T-cell (primary cell): ENCODE measurements around the gene ORM2. TPM values are rescaled to one million over a fixed set of nuclear protein-coding genes. Genes with fewer than 3 reads are reported as not detected.

Source experiments
- ATAC-seq, 4 experiments: fragments of 200-7000 bp in 3 of 4; fragments of 150-1000 bp in 1 of 4; cut with Tn5 transposase; replicated peaks in 1 of 4; 1 replicate in 3 of 4; 2 replicates in 1 of 4; pipeline ENCODE4 v1.10.0; 2021; ENCODE audit warnings: moderate library complexity in 3 of 4, mild to moderate bottlenecking in 2 of 4, moderate number of reproducible peaks in 1 of 4
- CTCF ChIA-PET, 2 donors: fragments of 300-600 bp; sonication (Branson Sonifier 250); formaldehyde crosslinking; loops; one replicate each; lab custom pipeline; 2022; ENCODE audit warnings: antibody characterized with exemption in 2 of 2; lab: Charles Lee
- POLR2A ChIA-PET, 2 donors: fragments of 300-600 bp; sonication (Branson Sonifier 250); formaldehyde crosslinking; loops; one replicate each; lab custom pipeline; 2022; ENCODE audit warnings: antibody characterized with exemption in 2 of 2; lab: Charles Lee
- DNase-seq, 35 experiments: peaks; one replicate each; pipeline versions ENCODE4 v3.0.0 to v3.0.0-alpha.2; 2013 to 2023
- H3K27ac ChIP-seq: one replicate; pipeline ENCODE4 v1.5.1; 2013; ENCODE audit warnings: low read length
- H3K27me3 ChIP-seq, 2 experiments: replicated peaks in 1 of 2; 1 replicate in 1 of 2; 2 replicates in 1 of 2; pipeline versions ENCODE4 v1.6.1 to v1.7.0; 2013; ENCODE audit warnings: low read length in 1 of 2, mixed read lengths in 1 of 2; ENCODE audit not compliant: control insufficient read depth in 2 of 2, insufficient read depth in 2 of 2; ENCODE audit errors: extremely low read depth in 1 of 2
- H3K36me3 ChIP-seq, 2 donors: 1 replicate in 1 of 2; 2 replicates in 1 of 2; pipeline versions ENCODE4 v1.6.1 to v1.7.0; 2013; ENCODE audit warnings: low read length in 1 of 2; ENCODE audit not compliant: control insufficient read depth in 2 of 2, insufficient read depth in 1 of 2; ENCODE audit errors: extremely low read depth in 1 of 2
- H3K4me1 ChIP-seq, 2 experiments: 1 replicate in 1 of 2; 2 replicates in 1 of 2; pipeline versions ENCODE4 v1.6.1 to v1.7.0; 2013; ENCODE audit warnings: low read length in 2 of 2, mixed read lengths in 1 of 2; ENCODE audit not compliant: insufficient read depth in 2 of 2, control insufficient read depth in 1 of 2; ENCODE audit errors: extremely low read depth in 1 of 2
- H3K4me3 ChIP-seq, 2 donors: 1 replicate in 1 of 2; 2 replicates in 1 of 2; pipeline versions ENCODE4 v1.5.1 to v1.7.0; 2013; ENCODE audit warnings: mild to moderate bottlenecking in 2 of 2, low read length in 1 of 2, moderate library complexity in 1 of 2; ENCODE audit not compliant: control insufficient read depth in 1 of 2; ENCODE audit errors: extremely low read depth in 1 of 2
- H3K9me3 ChIP-seq: 2 replicates; pipeline ENCODE4 v1.7.0; 2013
- H3K27ac Mint-ChIP-seq, 2 donors: one replicate each; pipeline ENCODE4 v1.8.0; 2020 to 2021; ENCODE audit warnings: mild to moderate bottlenecking in 2 of 2, mixed read lengths in 2 of 2
- H3K27me3 Mint-ChIP-seq, 2 donors: one replicate each; pipeline ENCODE4 v1.8.0; 2021 to 2022; ENCODE audit warnings: mixed read lengths in 2 of 2
- H3K36me3 Mint-ChIP-seq: one replicate; pipeline ENCODE4 v1.8.0; 2021; ENCODE audit warnings: mixed read lengths
- H3K4me1 Mint-ChIP-seq, 3 donors: one replicate each; pipeline ENCODE4 v1.8.0; 2020 to 2022; ENCODE audit warnings: mixed read lengths in 3 of 3, mild to moderate bottlenecking in 1 of 3
- H3K4me3 Mint-ChIP-seq, 3 donors: one replicate each; pipeline ENCODE4 v1.8.0; 2020 to 2022; ENCODE audit warnings: mild to moderate bottlenecking in 3 of 3, mixed read lengths in 3 of 3, moderate library complexity in 3 of 3
- H3K9me3 Mint-ChIP-seq, 3 donors: one replicate each; pipeline ENCODE4 v1.8.0; 2020 to 2022; ENCODE audit warnings: mixed read lengths in 3 of 3
- WGBS: methylation state at CpG from one replicate; pipeline ENCODE4 v1.1.5; 2013; ENCODE audit warnings: missing lambda C conversion rate; ENCODE audit not compliant: insufficient coverage; 5-methylcytosine and 5-hydroxymethylcytosine counted together
- total RNA-seq, 35 experiments: library from RNA in 6 of 35; stranded (reverse) in 6 of 35; fragments of 120-200 nt in 1 of 35; gene quantifications; one replicate each; pipeline versions ENCODE4 v1.2.1 to v1.2.4 and lab custom pipeline; 2013 to 2026

The ORM2 gene
- total RNA-seq, 5 donors from 2014 or later (not counting 1 experiment from before 2014, with no cell fraction given) = 1.4 to 2.2 (median 1.8) TPM; not detected in 2

DNA sequence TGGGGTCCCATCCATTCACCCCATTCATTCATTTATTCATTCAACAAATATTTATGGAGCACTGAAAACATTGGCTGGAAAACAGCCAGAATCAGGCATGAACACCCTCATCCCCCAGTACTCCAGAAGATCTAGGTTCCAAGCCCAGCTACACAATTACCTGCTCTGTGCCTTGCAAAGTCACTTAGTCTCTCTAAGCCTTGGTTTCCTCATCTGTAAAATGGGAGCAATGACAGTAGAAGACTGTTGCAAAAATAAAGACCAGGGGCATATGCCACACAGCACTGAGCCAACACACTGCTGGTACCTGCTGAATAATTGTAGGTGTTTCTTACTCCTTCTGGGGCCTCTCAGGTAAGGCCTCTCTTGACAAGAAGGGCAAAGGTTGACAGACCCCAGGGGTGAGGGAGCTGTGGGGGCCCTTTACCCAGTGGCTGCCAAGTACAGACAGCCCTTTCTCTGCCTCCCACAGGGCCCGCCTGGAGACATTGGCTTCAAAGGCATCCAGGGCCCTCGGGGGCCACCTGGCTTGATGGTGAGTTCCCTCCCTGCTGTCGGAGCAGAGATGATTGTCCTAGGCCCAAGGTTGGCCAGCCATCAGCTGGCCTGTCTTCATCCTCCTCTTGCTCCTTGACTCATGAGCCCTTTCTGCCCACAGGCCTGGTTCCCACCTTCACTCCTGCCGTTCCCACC, 29.4 kb upstream of the ORM2 start:
- H3K4me1 Mint-ChIP-seq = peaks cover 0 to 3% (median under 1%) of the 10 kb centered on the region in 3 donors
- peaks cover 0 to 1% of the 10 kb centered on the region in 2 experiments for H3K4me1 ChIP-seq
- no peaks in the 10 kb centered on the region for H3K36me3 ChIP-seq
- no peak overlapping the region for H3K27ac ChIP-seq
- peaks cover 0 to 27% of the 10 kb centered on the region in 2 experiments for H3K27me3 ChIP-seq
- H3K27ac Mint-ChIP-seq = no peak overlapping the region
- H3K9me3 Mint-ChIP-seq = peaks cover 0 to 7% (median 5%) of the 10 kb centered on the region in 3 donors
- H3K27me3 Mint-ChIP-seq = peaks cover 0 to 5% of the 10 kb centered on the region in 2 donors
- no peaks in the 10 kb centered on the region for H3K9me3 ChIP-seq
- ATAC-seq (no peak), DNase-seq (peak in 1 of 35 experiments; percentile 19)
- H3K36me3 Mint-ChIP-seq = peaks cover 3% of the 10 kb centered on the region
- H3K4me3 ChIP-seq = no peak overlapping the region
- 82% methylated on average over 4 of the region's 4 CpGs for WGBS
- H3K4me3 Mint-ChIP-seq = no peak overlapping the region
- ChIA-PET CTCF (no interaction called here), POLR2A (no interaction called here)

DNA sequence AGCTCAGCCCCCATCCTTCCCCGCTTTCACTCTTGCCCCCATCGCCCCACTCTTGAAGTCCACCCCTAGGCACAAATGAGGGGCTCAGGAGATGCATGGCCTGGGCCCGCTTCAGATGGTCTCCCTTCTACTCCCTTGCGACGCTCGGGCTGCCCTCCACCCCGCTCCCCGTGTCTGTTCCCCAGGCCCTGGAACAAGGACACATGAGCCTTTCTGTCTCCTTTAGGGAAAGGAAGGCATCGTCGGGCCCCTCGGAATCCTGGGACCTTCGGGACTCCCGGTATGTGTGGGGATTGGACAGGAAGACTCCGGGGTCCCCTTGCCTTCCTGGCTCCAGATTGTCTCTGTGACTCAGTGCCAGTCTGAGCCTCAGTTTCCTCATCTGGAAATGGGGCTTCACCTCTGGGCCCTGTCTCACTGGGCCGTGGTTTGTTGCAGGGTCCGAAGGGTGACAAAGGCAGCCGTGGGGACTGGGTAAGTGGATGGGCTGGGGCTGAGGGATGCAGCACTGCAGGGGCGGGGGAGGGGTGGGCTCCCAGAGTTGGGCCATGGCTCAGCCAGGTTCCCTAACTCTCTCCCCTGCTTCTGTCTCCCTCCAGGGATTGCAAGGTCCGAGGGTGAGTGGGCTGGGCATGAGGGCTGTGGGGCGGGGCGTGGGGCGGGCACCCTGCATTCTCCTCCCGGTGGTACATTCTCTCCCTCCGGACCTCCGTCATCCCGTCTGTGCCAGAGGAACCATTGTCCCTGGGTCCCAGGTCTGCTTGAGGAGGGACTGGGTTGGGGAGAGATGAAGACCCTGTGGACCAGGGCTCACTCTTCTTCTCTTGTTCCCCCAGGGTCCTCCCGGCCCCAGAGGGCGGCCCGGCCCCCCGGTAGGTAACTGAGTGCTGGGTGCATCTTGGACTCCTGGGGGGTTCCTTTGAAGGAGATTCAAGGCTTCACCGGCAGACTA, 28.5 kb upstream of the ORM2 start:
- peaks cover 0 to 6% of the 10 kb centered on the region in 2 donors for H3K27me3 Mint-ChIP-seq
- DNase-seq (peak in 1 of 35 experiments; percentile 22), ATAC-seq (no peak)
- peaks cover 6 to 8% (median 8%) of the 10 kb centered on the region in 3 donors for H3K4me1 Mint-ChIP-seq
- Histone ChIP-seq H3K36me3 (no peaks in the 10 kb centered on the region), H3K27ac (no peak overlapping the region), H3K4me1 (peaks cover 0 to 9% of the 10 kb centered on the region in 2 experiments), H3K9me3 (no peaks in the 10 kb centered on the region), H3K4me3 (no peak overlapping the region), H3K27me3 (peaks cover 0 to 35% of the 10 kb centered on the region in 2 experiments)
- CTCF ChIA-PET = no interaction called here
- WGBS = 88% methylated on average over 19 of the region's 31 CpGs
- peaks cover 0 to 2% (median 0%) of the 10 kb centered on the region in 3 donors for H3K9me3 Mint-ChIP-seq
- POLR2A ChIA-PET = no interaction called here
- H3K4me3 Mint-ChIP-seq = no peak overlapping the region
- no peak overlapping the region for H3K27ac Mint-ChIP-seq
- no peaks in the 10 kb centered on the region for H3K36me3 Mint-ChIP-seq

DNA sequence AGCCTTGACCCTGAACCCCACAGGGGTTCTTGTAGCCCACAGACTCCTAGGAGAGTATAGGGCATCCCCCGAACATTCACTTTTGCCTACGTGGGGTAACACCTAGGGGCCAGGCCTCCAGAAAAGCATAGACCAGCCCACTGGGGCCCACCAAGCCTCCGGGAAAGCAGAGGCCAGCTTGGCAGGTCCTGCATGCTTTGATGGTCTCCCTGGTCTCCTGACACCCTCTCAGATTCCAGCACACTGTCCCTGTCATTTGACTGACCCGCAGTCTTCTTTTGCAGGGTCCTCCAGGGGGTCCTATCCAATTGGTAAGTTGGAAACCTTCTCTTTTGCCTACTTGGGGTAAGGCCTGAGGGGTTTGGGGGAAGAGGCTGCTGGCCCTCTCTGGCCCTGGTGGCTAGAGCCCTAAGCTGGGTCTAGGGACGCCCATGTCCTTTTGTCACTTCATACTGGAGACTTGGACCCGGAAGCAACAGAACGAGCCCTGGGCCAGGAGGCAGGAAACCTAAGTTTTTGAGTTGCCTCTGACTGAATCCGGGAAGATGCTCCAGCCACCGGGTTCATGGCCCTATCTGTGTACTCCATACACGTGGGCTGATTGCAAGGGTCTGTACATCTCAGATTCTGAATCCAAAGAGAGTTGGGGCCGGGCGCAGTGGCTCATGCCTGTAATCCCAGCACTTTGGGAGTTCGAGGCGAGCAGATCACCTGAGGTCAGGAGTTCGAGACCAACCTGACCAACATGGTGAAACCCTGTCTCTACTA, 27.7 kb upstream of the ORM2 start:
- 83% methylated on average over 9 of the region's 15 CpGs for WGBS
- no peak for ATAC-seq

DNA sequence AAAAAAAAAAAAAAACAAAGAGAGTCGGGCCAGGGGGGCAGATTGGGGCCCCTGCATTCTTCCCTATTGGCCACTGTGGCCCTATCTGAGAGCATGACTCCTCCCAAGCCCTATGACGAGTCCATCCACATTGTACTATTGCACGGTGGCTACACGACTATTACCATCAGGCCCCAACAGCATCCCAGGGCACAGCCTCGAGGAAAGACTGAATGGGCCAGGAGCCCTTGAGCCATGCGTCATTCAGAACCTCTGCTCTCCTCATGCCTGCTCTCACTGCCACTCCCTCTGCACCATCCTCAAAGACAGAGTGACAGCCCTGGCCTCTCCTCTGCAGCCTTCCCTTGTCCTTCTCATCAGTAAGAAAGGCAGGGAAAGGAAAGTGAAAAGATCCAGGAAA, 26.9 kb upstream of the ORM2 start:
- H3K9me3 Mint-ChIP-seq = no peaks in the 10 kb centered on the region
- H3K36me3 ChIP-seq = no peaks in the 10 kb centered on the region
- no peak overlapping the region for H3K27ac Mint-ChIP-seq
- H3K4me3 ChIP-seq = no peak overlapping the region
- POLR2A ChIA-PET = no interaction called here
- peaks cover 0 to 46% of the 10 kb centered on the region in 2 experiments for H3K27me3 ChIP-seq
- ATAC-seq = no peak
- peaks cover 0 to 7% of the 10 kb centered on the region in 2 donors for H3K27me3 Mint-ChIP-seq
- no peak for DNase-seq
- H3K4me3 Mint-ChIP-seq = no peak overlapping the region
- H3K4me1 Mint-ChIP-seq = peaks cover 6 to 8% (median 8%) of the 10 kb centered on the region in 3 donors
- H3K36me3 Mint-ChIP-seq = no peaks in the 10 kb centered on the region
- H3K4me1 ChIP-seq = peaks cover 0 to 9% of the 10 kb centered on the region in 2 experiments
- CTCF ChIA-PET = no interaction called here
- 73% methylated on average over 4 of the region's 6 CpGs for WGBS
- no peaks in the 10 kb centered on the region for H3K9me3 ChIP-seq
- H3K27ac ChIP-seq = no peak overlapping the region

More for the DNA sequence above, 27.7 kb upstream of the ORM2 start:
- H3K4me3 ChIP-seq = no peak overlapping the region
- no peaks in the 10 kb centered on the region for H3K9me3 Mint-ChIP-seq
- peaks cover 6 to 8% (median 8%) of the 10 kb centered on the region in 3 donors for H3K4me1 Mint-ChIP-seq
- H3K27me3 ChIP-seq = peaks cover 0 to 44% of the 10 kb centered on the region in 2 experiments
- no peaks in the 10 kb centered on the region for H3K36me3 ChIP-seq
- ChIA-PET POLR2A (no interaction called here), CTCF (no interaction called here)
- H3K4me3 Mint-ChIP-seq = no peak overlapping the region
- H3K36me3 Mint-ChIP-seq = no peaks in the 10 kb centered on the region
- no peak overlapping the region for H3K27ac Mint-ChIP-seq
- DNase-seq = peak in 1 of 35 experiments; percentile 22
- H3K27ac ChIP-seq = no peak overlapping the region
- H3K27me3 Mint-ChIP-seq = peaks cover 0 to 7% of the 10 kb centered on the region in 2 donors
- peaks cover 0 to 9% of the 10 kb centered on the region in 2 experiments for H3K4me1 ChIP-seq
- H3K9me3 ChIP-seq = no peaks in the 10 kb centered on the region

DNA sequence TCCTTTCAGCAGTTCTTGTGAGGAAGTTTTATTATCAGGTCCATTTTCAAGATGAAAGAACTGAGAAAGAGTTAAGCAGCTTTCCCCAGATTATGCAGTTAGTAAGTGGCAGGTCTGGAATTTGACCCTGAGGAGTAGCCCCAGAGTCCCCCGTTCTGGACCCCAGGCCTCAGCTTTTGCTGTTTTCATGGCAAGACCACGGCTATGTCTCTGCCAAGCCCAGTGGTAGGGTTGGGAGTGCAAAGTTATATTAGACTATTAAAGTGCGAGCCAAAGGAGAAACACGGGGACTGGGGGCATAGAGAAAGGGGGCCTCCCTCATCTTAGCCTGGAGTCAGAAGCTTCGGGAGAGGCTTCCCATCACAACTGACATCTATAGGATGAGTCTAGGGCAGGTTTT, 26.1 kb upstream of the ORM2 start:
- Mint-ChIP-seq H3K27ac (no peak overlapping the region), H3K36me3 (no peaks in the 10 kb centered on the region), H3K27me3 (peaks cover 0 to 7% of the 10 kb centered on the region in 2 donors), H3K4me1 (peaks cover 6 to 8% (median 8%) of the 10 kb centered on the region in 3 donors), H3K4me3 (no peak overlapping the region), H3K9me3 (no peaks in the 10 kb centered on the region)
- Histone ChIP-seq H3K4me1 (peaks cover 0 to 9% of the 10 kb centered on the region in 2 experiments), H3K27ac (no peak overlapping the region), H3K9me3 (no peaks in the 10 kb centered on the region), H3K4me3 (no peak overlapping the region), H3K27me3 (peaks cover 0 to 46% of the 10 kb centered on the region in 2 experiments), H3K36me3 (no peaks in the 10 kb centered on the region)
- WGBS = 100% methylated on average over 2 of the region's 5 CpGs
- no peak for ATAC-seq
- CTCF ChIA-PET = no interaction called here
- POLR2A ChIA-PET = no interaction called here
- DNase-seq = peak in 2 of 35 experiments; percentile 8 to 11

DNA sequence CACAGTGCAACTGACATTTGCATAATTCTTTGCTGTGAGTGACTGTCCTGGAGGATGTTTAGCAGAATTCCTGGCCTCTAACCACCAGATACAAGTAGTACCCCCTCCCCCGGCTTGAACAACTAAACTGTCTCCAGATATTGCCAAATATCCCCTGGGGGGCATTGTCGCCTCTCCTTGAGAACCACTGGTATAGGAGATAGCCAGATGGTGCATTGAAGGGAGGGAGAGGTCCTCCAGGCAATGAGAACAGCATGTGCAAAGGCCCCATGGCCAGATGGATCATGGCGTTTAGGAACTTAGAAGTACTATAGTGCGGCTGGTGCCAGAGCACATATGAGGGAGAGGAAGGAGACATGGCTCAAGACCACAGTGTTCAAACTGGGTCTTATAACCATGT, 25.7 kb upstream of the ORM2 start:
- 95% methylated on average over 2 of the region's 4 CpGs for WGBS
- peaks cover 0 to 50% of the 10 kb centered on the region in 2 experiments for H3K27me3 ChIP-seq
- Mint-ChIP-seq H3K9me3 (no peaks in the 10 kb centered on the region), H3K4me1 (peaks cover 6 to 8% (median 8%) of the 10 kb centered on the region in 3 donors), H3K4me3 (no peak overlapping the region), H3K36me3 (no peaks in the 10 kb centered on the region), H3K27me3 (peaks cover 0 to 6% of the 10 kb centered on the region in 2 donors), H3K27ac (no peak overlapping the region)
- ChIA-PET CTCF (no interaction called here), POLR2A (no interaction called here)
- DNase-seq (peak in 2 of 35 experiments; percentile 11 to 19), ATAC-seq (no peak)
- no peaks in the 10 kb centered on the region for H3K9me3 ChIP-seq
- no peak overlapping the region for H3K4me3 ChIP-seq
- H3K27ac ChIP-seq = no peak overlapping the region
- H3K4me1 ChIP-seq = peaks cover 0 to 9% of the 10 kb centered on the region in 2 experiments
- no peaks in the 10 kb centered on the region for H3K36me3 ChIP-seq
